K562 (cell line): ENCODE data around the gene TMEM203. TPM values are rescaled to one million over a fixed set of nuclear protein-coding genes. Genes with fewer than 3 reads are reported as not detected.

ENCODE experiments used
- CXXC5 ChIP-seq: fragments of 250-450 bp; sonication (Bioruptor Pico); IDR thresholded peaks from 2 replicates; pipeline ENCODE4 v1.8.0; 2022; ENCODE audit warnings: inconsistent platforms, mild to moderate bottlenecking, moderate library complexity
- FOXP4 ChIP-seq: sonication (generic); formaldehyde crosslinking; IDR thresholded peaks from 2 replicates; pipeline ENCODE4 v1.8.0; 2022; ENCODE audit warnings: mild to moderate bottlenecking, missing genetic modification reagents, borderline replicate concordance
- POLR2AphosphoS5 ChIP-seq: IDR thresholded peaks from 2 replicates; pipeline ENCODE4 v1.6.1; 2011; ENCODE audit warnings: mild to moderate bottlenecking, low read depth, low read length, moderate library complexity; ENCODE audit not compliant: control insufficient read depth, insufficient read depth
- ZNF707 ChIP-seq: fragments of 250-450 bp; sonication (Bioruptor Pico); conservative IDR thresholded peaks from 2 replicates; pipeline ENCODE4 v1.8.0; 2022; ENCODE audit warnings: inconsistent platforms, mild to moderate bottlenecking, moderate library complexity
- ZNF764 ChIP-seq: fragments of 250-450 bp; sonication (Bioruptor Pico); IDR thresholded peaks from 2 replicates; pipeline ENCODE4 v1.4.0; 2020; ENCODE audit warnings: low read depth, mild to moderate bottlenecking, moderate library complexity
- polyA plus RNA-seq, 8 experiments: library from polyadenylated mRNA; depleted of rRNA in 4 of 8; stranded (reverse) in 5 of 8; unstranded in 3 of 8; fragments of >200 nt; fragmentation: Nextera tagmentation in 2 of 8; fragmentation: Illumina TruSeq in 1 of 8; extraction: Ambion mirVana in 2 of 8; extraction: Trizol in 1 of 8; gene quantifications; 2 replicates each; pipeline versions ENCODE4 v1.2.1 to v1.2.3, GENCODE V29; 2011 to 2014; ENCODE audit warnings: inconsistent platforms in 1 of 8, missing spikeins in 1 of 8
- total RNA-seq, 7 experiments: library from RNA; depleted of rRNA in 6 of 7; stranded (reverse); fragments of >200 nt in 6 of 7; fragmentation: Illumina TruSeq in 2 of 7; extraction: Trizol in 2 of 7; gene quantifications; 2 replicates each; pipeline versions ENCODE4 v1.2.1 to v1.2.3, GENCODE V29; 2011 to 2021; ENCODE audit warnings: low replicate concordance in 1 of 7

Gene TMEM203
- total and polyA plus RNA-seq, 9 of the 15 experiments (the other 6 are each of a cell fraction or from before 2014, with no cell fraction given): 8.8 to 59.5 (median 37.6) TPM

- TF ChIP-seq FOXP4 (0 out of 2 replicates have a peak, but pooled peaks have one; percentile 1), ZNF764 (CRISPR knock-in tag) (no peak), POLR2AphosphoS5 (peak; percentile 47; the same call in 1 of the 2 replicates), ZNF707 (CRISPR knock-in tag) (peak; percentile 61; the same call in 1 of the 2 replicates), CXXC5 (no peak)
Observed at GRCh38 chr9:137242269-137243203, 37.1 kb upstream of the TMEM203 start (continued).
